HCT116 (cell line): ENCODE results near the gene MIS18A. TPM values are rescaled to one million over a fixed set of nuclear protein-coding genes. Genes with fewer than 3 reads are reported as not detected.

ENCODE experiments used
- ATAC-seq: fragments of 200-7000 bp; cut with Tn5 transposase; 2 replicates; pipeline ENCODE4 v1.9.1; 2020; ENCODE audit warnings: mild to moderate bottlenecking, moderate library complexity
- BruUV-seq: library from RNA; stranded (reverse); fragments of 400-500 nt; replicated peaks from 2 replicates; lab custom pipeline; 2021; lab: Mats Ljungman, UMichigan
- CTCF ChIA-PET: fragments of 300-600 bp; sonication (Branson Sonifier 250); formaldehyde crosslinking; loops from one replicate; lab custom pipeline; 2021; ENCODE audit warnings: antibody characterized with exemption; lab: Charles Lee
- POLR2A ChIA-PET: fragments of 300-600, 350-600 bp; sonication (Branson Sonifier 250); formaldehyde crosslinking; loops from one replicate; lab custom pipeline; 2021; ENCODE audit warnings: antibody characterized with exemption; lab: Charles Lee
- RAD21 ChIA-PET, 2 experiments: fragments of 300-600 bp; sonication (Branson Sonifier 250); formaldehyde crosslinking; loops; one replicate each; lab custom pipeline; 2023; ENCODE audit warnings: low total read pairs in 2 of 2; ENCODE audit not compliant: uncharacterized antibody in 2 of 2, unreplicated experiment in 2 of 2, low non-redundant PET in 1 of 2; lab: Charles Lee
- DNase-seq: peaks from one replicate; pipeline ENCODE4 v3.0.0-alpha.2; 2010; ENCODE audit warnings: low read depth, low spot score
- H2AFZ ChIP-seq: fragments of 200-600 bp; shearing (Covaris generic), sonication (generic); 2 replicates; pipeline ENCODE4 v1.6.1; 2017; ENCODE audit warnings: low read depth, mixed run types, mixed read lengths, antibody characterized with exemption, low read length; ENCODE audit not compliant: poor library complexity, severe bottlenecking
- H3K27ac ChIP-seq: 2 replicates; pipeline ENCODE4 v1.5.1; 2012; ENCODE audit warnings: low read depth, low read length
- H3K27me3 ChIP-seq: fragments of 200-600 bp; sonication (generic); 2 replicates; pipeline ENCODE4 v1.6.1; 2016; ENCODE audit warnings: mixed run types, low read length, mixed read lengths; ENCODE audit not compliant: insufficient read depth
- H3K36me3 ChIP-seq, 2 experiments: fragments of 200-500 bp in 1 of 2; fragments of 200-600 bp in 1 of 2; sonication (Bioruptor generic) in 1 of 2; sonication (generic) in 1 of 2; 2 replicates each; pipeline versions ENCODE4 v1.5.1 to v1.6.1; 2014 to 2016; ENCODE audit warnings: low read length in 2 of 2, inconsistent platforms in 1 of 2, mixed read lengths in 1 of 2, mixed run types in 1 of 2; ENCODE audit not compliant: insufficient read depth in 2 of 2, control insufficient read depth in 1 of 2
- H3K4me1 ChIP-seq, 2 experiments: fragments of 200-600 bp in 1 of 2; sonication (generic) in 1 of 2; 2 replicates each; pipeline versions ENCODE4 v1.5.1 to v1.6.1; 2012 to 2017; ENCODE audit warnings: low read length in 2 of 2, inconsistent platforms in 1 of 2, mild to moderate bottlenecking in 1 of 2, mixed read lengths in 1 of 2, mixed run types in 1 of 2, moderate library complexity in 1 of 2; ENCODE audit not compliant: insufficient read depth in 2 of 2, control insufficient read depth in 1 of 2
- H3K4me2 ChIP-seq: fragments of 200-600 bp; sonication (generic); 2 replicates; pipeline ENCODE4 v1.6.1; 2017; ENCODE audit warnings: mixed run types, low read length, mixed read lengths
- H3K4me3 ChIP-seq, 2 experiments: fragments of 200-600 bp in 1 of 2; sonication (generic) in 1 of 2; replicated peaks in 1 of 2; 2 replicates each; pipeline ENCODE4 v1.5.1; 2011 to 2016; ENCODE audit warnings: low read length in 2 of 2, control low read depth in 1 of 2, low read depth in 1 of 2, mild to moderate bottlenecking in 1 of 2, mixed read lengths in 1 of 2, mixed run types in 1 of 2
- H3K79me2 ChIP-seq: fragments of 200-600 bp; sonication (generic); 2 replicates; pipeline ENCODE4 v1.6.1; 2017; ENCODE audit warnings: mild to moderate bottlenecking, mixed run types, low read length, moderate library complexity, mixed read lengths; ENCODE audit not compliant: insufficient read depth
- H3K9ac ChIP-seq: fragments of 200-600 bp; sonication (generic); 2 replicates; pipeline ENCODE4 v1.6.1; 2016; ENCODE audit warnings: low read length, mixed read lengths
- H3K9me2 ChIP-seq: fragments of 200-600 bp; sonication (generic), shearing (Covaris generic); 2 replicates; pipeline ENCODE4 v1.6.1; 2017; ENCODE audit warnings: mixed run types, mild to moderate bottlenecking, moderate library complexity; ENCODE audit not compliant: insufficient read depth
- H3K9me3 ChIP-seq, 2 experiments: fragments of 200-500 bp in 1 of 2; fragments of 200-600 bp in 1 of 2; sonication (Bioruptor generic) in 1 of 2; sonication (generic) in 1 of 2; 2 replicates each; pipeline ENCODE4 v1.6.1; 2014 to 2017; ENCODE audit warnings: low read length in 2 of 2, mixed read lengths in 2 of 2, inconsistent platforms in 1 of 2, low read depth in 1 of 2, mild to moderate bottlenecking in 1 of 2, mixed run types in 1 of 2, moderate library complexity in 1 of 2; ENCODE audit not compliant: control insufficient read depth in 1 of 2, insufficient read depth in 1 of 2
- H4K20me1 ChIP-seq: fragments of 200-600 bp; sonication (generic), shearing (Covaris generic); 2 replicates; pipeline ENCODE4 v1.6.1; 2017; ENCODE audit warnings: mixed run types, mild to moderate bottlenecking, moderate library complexity; ENCODE audit not compliant: insufficient read depth
- EGR1 ChIP-seq: IDR thresholded peaks from 2 replicates; pipeline ENCODE4 v1.6.1; 2012; ENCODE audit warnings: low read depth
- ELF1 ChIP-seq: IDR thresholded peaks from 2 replicates; pipeline ENCODE4 v1.6.1; 2012; ENCODE audit warnings: low read depth, borderline replicate concordance
- EZH2phosphoT487 ChIP-seq: fragments of 200-600 bp; IDR thresholded peaks from 2 replicates; pipeline ENCODE4 v1.6.1; 2018; ENCODE audit warnings: antibody characterized with exemption, borderline replicate concordance
- FOSL1 ChIP-seq: IDR thresholded peaks from 2 replicates; pipeline ENCODE4 v1.6.1; 2012; ENCODE audit warnings: low read depth
- JUND ChIP-seq: IDR thresholded peaks from 2 replicates; pipeline ENCODE4 v1.6.1; 2012
- POLR2AphosphoS5 ChIP-seq: IDR thresholded peaks from 2 replicates; pipeline ENCODE4 v1.6.1; 2011; ENCODE audit warnings: mild to moderate bottlenecking, low read depth, low read length, moderate library complexity
- RAD21 ChIP-seq: IDR thresholded peaks from 2 replicates; pipeline ENCODE4 v1.6.1; 2012; ENCODE audit warnings: low read depth, mild to moderate bottlenecking
- SIN3A ChIP-seq: IDR thresholded peaks from 2 replicates; pipeline ENCODE4 v1.6.1; 2012; ENCODE audit warnings: low read depth
- SP1 ChIP-seq: IDR thresholded peaks from 2 replicates; pipeline ENCODE4 v1.6.1; 2012; ENCODE audit warnings: low read depth
- SRF ChIP-seq: IDR thresholded peaks from 2 replicates; pipeline ENCODE4 v1.6.1; 2012; ENCODE audit warnings: low read depth
- TCF7L2 ChIP-seq: IDR thresholded peaks from 2 replicates; pipeline ENCODE4 v1.7.0; 2011; ENCODE audit warnings: borderline replicate concordance, inconsistent platforms; ENCODE audit not compliant: insufficient read depth, insufficient read length; ENCODE audit errors: extremely low read depth
- YY1 ChIP-seq: IDR thresholded peaks from 2 replicates; pipeline ENCODE4 v1.6.1; 2011; ENCODE audit warnings: low read length, low read depth, moderate library complexity, mild to moderate bottlenecking; ENCODE audit not compliant: insufficient replicate concordance; ENCODE audit errors: extremely low read depth
- ZNF274 ChIP-seq: fragments of 200-500 bp; sonication (Bioruptor generic); IDR thresholded peaks from 2 replicates; pipeline ENCODE4 v1.6.1; 2014; ENCODE audit warnings: mild to moderate bottlenecking, low read depth, low read length, inconsistent platforms
- intact Hi-C: fragments of 100-400 bp; cut with micrococcal nuclease; formaldehyde crosslinking; loops from 2 replicates; pipeline ENCODE4 v1.10.0; 2022
- total RNA-seq: library from RNA; stranded (reverse); gene quantifications from one replicate; pipeline ENCODE4 v1.2.1, GENCODE V29; 2021; ENCODE audit not compliant: unreplicated experiment
- TF ChIP-seq, protein P1 (sequence below): IDR thresholded peaks from 2 replicates; pipeline ENCODE4 v1.6.1; 2012
- TF ChIP-seq, protein P2 (sequence below): IDR thresholded peaks from 2 replicates; pipeline ENCODE4 v1.6.1; 2011; ENCODE audit warnings: mild to moderate bottlenecking, low read length, moderate library complexity; ENCODE audit not compliant: insufficient replicate concordance; ENCODE audit errors: extremely low read depth
- TF ChIP-seq, protein P3 (sequence below): IDR thresholded peaks from 2 replicates; pipeline ENCODE4 v1.6.1; 2012; ENCODE audit warnings: low read depth

MIS18A gene
- total RNA-seq, 1 experiment from 2014 or later = 30.0 TPM

DNA sequence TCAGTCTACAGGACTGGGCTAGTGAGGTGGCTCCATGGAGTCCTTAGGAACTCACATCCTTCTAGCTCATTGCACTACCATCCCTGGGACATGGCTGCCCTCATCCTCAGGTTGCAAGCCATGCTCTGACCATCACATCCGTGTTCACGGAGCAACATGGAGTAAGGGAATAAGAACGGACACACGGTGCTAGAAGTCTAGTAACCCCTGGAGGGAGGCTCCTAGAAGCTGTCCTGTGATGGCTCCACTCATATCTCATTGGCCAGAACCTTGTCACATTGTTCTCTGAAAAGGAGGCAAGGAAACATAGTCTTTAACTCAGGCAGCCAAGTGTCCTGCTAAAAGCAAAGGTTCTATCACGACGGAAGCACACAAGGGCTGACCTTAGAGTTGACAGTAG lies 23.7 kb upstream of the MIS18A start (continued):
- TF ChIP-seq ZNF274 = no peak
- TF ChIP-seq POLR2AphosphoS5 = no peak
- TF ChIP-seq, protein P1, sequence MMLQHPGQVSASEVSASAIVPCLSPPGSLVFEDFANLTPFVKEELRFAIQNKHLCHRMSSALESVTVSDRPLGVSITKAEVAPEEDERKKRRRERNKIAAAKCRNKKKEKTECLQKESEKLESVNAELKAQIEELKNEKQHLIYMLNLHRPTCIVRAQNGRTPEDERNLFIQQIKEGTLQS = no peak
- TF ChIP-seq, protein P2, sequence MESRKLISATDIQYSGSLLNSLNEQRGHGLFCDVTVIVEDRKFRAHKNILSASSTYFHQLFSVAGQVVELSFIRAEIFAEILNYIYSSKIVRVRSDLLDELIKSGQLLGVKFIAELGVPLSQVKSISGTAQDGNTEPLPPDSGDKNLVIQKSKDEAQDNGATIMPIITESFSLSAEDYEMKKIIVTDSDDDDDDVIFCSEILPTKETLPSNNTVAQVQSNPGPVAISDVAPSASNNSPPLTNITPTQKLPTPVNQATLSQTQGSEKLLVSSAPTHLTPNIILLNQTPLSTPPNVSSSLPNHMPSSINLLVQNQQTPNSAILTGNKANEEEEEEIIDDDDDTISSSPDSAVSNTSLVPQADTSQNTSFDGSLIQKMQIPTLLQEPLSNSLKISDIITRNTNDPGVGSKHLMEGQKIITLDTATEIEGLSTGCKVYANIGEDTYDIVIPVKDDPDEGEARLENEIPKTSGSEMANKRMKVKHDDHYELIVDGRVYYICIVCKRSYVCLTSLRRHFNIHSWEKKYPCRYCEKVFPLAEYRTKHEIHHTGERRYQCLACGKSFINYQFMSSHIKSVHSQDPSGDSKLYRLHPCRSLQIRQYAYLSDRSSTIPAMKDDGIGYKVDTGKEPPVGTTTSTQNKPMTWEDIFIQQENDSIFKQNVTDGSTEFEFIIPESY = no peak
- TF ChIP-seq SRF = no peak

DNA sequence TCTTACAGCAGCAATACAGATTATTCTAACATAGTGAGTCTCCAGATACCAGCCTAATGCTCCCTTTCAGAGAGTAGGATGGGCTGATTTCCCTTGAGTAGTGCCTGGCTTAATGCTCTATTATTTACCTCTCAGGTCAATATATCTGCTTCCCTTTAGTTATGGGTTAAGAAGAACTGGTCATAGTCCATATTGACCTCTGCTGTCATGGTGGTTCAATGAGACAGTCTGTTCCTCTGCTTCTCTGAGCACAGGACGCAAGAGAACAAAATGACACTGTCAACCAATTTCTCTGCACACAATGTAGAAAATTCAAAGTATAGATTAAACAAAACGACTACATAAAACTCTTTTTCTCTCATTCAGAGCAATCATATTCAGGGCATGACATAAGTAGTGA lies 22.7 kb upstream of the MIS18A start:
- TF ChIP-seq, protein P2 = no peak
- TF ChIP-seq ELF1 (no peak), RAD21 (no peak), JUND (no peak), YY1 (no peak), SP1 (no peak), SRF (no peak), EGR1 (no peak), TCF7L2 (no peak), EZH2phosphoT487 (no peak), SIN3A (no peak), FOSL1 (no peak), POLR2AphosphoS5 (no peak)
- TF ChIP-seq, protein P3, sequence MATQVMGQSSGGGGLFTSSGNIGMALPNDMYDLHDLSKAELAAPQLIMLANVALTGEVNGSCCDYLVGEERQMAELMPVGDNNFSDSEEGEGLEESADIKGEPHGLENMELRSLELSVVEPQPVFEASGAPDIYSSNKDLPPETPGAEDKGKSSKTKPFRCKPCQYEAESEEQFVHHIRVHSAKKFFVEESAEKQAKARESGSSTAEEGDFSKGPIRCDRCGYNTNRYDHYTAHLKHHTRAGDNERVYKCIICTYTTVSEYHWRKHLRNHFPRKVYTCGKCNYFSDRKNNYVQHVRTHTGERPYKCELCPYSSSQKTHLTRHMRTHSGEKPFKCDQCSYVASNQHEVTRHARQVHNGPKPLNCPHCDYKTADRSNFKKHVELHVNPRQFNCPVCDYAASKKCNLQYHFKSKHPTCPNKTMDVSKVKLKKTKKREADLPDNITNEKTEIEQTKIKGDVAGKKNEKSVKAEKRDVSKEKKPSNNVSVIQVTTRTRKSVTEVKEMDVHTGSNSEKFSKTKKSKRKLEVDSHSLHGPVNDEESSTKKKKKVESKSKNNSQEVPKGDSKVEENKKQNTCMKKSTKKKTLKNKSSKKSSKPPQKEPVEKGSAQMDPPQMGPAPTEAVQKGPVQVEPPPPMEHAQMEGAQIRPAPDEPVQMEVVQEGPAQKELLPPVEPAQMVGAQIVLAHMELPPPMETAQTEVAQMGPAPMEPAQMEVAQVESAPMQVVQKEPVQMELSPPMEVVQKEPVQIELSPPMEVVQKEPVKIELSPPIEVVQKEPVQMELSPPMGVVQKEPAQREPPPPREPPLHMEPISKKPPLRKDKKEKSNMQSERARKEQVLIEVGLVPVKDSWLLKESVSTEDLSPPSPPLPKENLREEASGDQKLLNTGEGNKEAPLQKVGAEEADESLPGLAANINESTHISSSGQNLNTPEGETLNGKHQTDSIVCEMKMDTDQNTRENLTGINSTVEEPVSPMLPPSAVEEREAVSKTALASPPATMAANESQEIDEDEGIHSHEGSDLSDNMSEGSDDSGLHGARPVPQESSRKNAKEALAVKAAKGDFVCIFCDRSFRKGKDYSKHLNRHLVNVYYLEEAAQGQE = no peak
- Histone ChIP-seq H3K9me3 (no peaks in the 10 kb centered on the region), H3K4me2 (no peak overlapping the region), H3K27me3 (no peaks in the 10 kb centered on the region), H3K9me2 (no peaks in the 10 kb centered on the region), H3K4me1 (no peaks in the 10 kb centered on the region), H3K4me3 (no peak overlapping the region), H3K36me3 (peaks cover 0 to 14% of the 10 kb centered on the region in 2 experiments; a peak in 2 of 4 replicates), H4K20me1 (peaks cover 1% of the 10 kb centered on the region; the same call in 1 of the 2 replicates), H3K27ac (no peak overlapping the region), H3K79me2 (no peaks in the 10 kb centered on the region), H3K9ac (no peak overlapping the region), H2AFZ (no peak overlapping the region)
- ChIA-PET CTCF (no interaction called here), POLR2A (no interaction called here), RAD21 (no interaction called here)
- BruUV-seq = no TSS peak
- DNase-seq = no peak
- intact Hi-C loops = no loop called here
- no peak for ATAC-seq
